ENCODE measurements around the gene ALKBH2. TPM values are rescaled to one million over a fixed set of nuclear protein-coding genes. Genes with fewer than 3 reads are reported as not detected.

Gene ALKBH2
- total RNA-seq, 2 donors from 2014 or later = 10.5 to 23.3 TPM

GRCh38 chr12:109112720-109113465 is 19.6 kb upstream of the ALKBH2 start:
- H3K9ac ChIP-seq (ENCODE audit: extremely low read depth, low read length, poor library complexity, severe bottlenecking) = no peak overlapping the region
- DNase-seq = peak; percentile 24
- H3K4me3 ChIP-seq (ENCODE audit: low read length) = no peak overlapping the region
- Mint-ChIP-seq H3K4me1 (peaks cover 18% of the 10 kb centered on the region), H3K27me3 (ENCODE audit: insufficient read depth) (no peaks in the 10 kb centered on the region), H3K36me3 (ENCODE audit: low read depth) (peaks cover 22% of the 10 kb centered on the region), H3K27ac (no peak overlapping the region), H3K4me3 (no peak overlapping the region), H3K9me3 (no peaks in the 10 kb centered on the region)
- H3K27ac ChIP-seq (ENCODE audit: low read depth, low read length) = no peak overlapping the region
- peaks cover 16% of the 10 kb centered on the region for H3K36me3 ChIP-seq (ENCODE audit: control insufficient read depth, insufficient read depth, low read length)
- no peaks in the 10 kb centered on the region for H3K9me3 ChIP-seq (ENCODE audit: control insufficient read depth, low read length)
- no peak for TF ChIP-seq CTCF (conservative IDR thresholded peaks at IDR 0.05)
- H3K27me3 ChIP-seq (ENCODE audit: control insufficient read depth, insufficient read depth, low read length, poor library complexity, severe bottlenecking) = no peaks in the 10 kb centered on the region
- WGBS, 2 experiments (ENCODE audit: insufficient coverage in 1 of 2, insufficient read length in 1 of 2) = 89 to 93% methylated on average over 5 to 9 of the region's 11 CpGs
- peaks cover 9% of the 10 kb centered on the region for H3K4me1 ChIP-seq (ENCODE audit: control insufficient read depth, insufficient read depth, low read length)

GRCh38 chr12:109110988-109111495 is 17.8 kb upstream of the ALKBH2 start:
- Histone ChIP-seq H3K9ac (ENCODE audit: extremely low read depth, low read length, poor library complexity, severe bottlenecking) (no peak overlapping the region), H3K4me1 (ENCODE audit: control insufficient read depth, insufficient read depth, low read length) (peaks cover 6% of the 10 kb centered on the region), H3K27ac (ENCODE audit: low read depth, low read length) (peak overlapping the region; percentile 88), H3K27me3 (ENCODE audit: control insufficient read depth, insufficient read depth, low read length, poor library complexity, severe bottlenecking) (no peaks in the 10 kb centered on the region), H3K4me3 (ENCODE audit: low read length) (no peak overlapping the region), H3K36me3 (ENCODE audit: control insufficient read depth, insufficient read depth, low read length) (peaks cover 32% of the 10 kb centered on the region), H3K9me3 (ENCODE audit: control insufficient read depth, low read length) (no peaks in the 10 kb centered on the region)
- H3K4me1 Mint-ChIP-seq = peaks cover 13% of the 10 kb centered on the region
- H3K9me3 Mint-ChIP-seq = no peaks in the 10 kb centered on the region
- 41 to 43% methylated on average over 16 to 28 of the region's 28 CpGs for WGBS, 2 experiments (ENCODE audit: insufficient coverage in 1 of 2, insufficient read length in 1 of 2)
- peak overlapping the region; percentile 38 for H3K4me3 Mint-ChIP-seq
- H3K27ac Mint-ChIP-seq = peak overlapping the region; percentile 46
- no peak for TF ChIP-seq CTCF (conservative IDR thresholded peaks at IDR 0.05)
- peak; percentile 94 for DNase-seq
- H3K27me3 Mint-ChIP-seq (ENCODE audit: insufficient read depth) = no peaks in the 10 kb centered on the region
- peaks cover 35% of the 10 kb centered on the region for H3K36me3 Mint-ChIP-seq (ENCODE audit: low read depth)

- Mint-ChIP-seq H3K36me3 (ENCODE audit: low read depth) (peaks cover 44% of the 10 kb centered on the region), H3K4me3 (no peak overlapping the region), H3K9me3 (no peaks in the 10 kb centered on the region), H3K4me1 (peaks cover 6% of the 10 kb centered on the region), H3K27me3 (ENCODE audit: insufficient read depth) (no peaks in the 10 kb centered on the region), H3K27ac (peak overlapping the region; percentile 46)
- peak overlapping the region; percentile 8 for H3K27ac ChIP-seq (ENCODE audit: low read depth, low read length)
- peaks cover 43% of the 10 kb centered on the region for H3K36me3 ChIP-seq (ENCODE audit: control insufficient read depth, insufficient read depth, low read length)
- 95 to 100% methylated on average over 5 to 6 of the region's 6 CpGs for WGBS, 2 experiments (ENCODE audit: insufficient coverage in 1 of 2, insufficient read length in 1 of 2)
- no peak overlapping the region for H3K4me3 ChIP-seq (ENCODE audit: low read length)
- no peaks in the 10 kb centered on the region for H3K4me1 ChIP-seq (ENCODE audit: control insufficient read depth, insufficient read depth, low read length)
- H3K9me3 ChIP-seq (ENCODE audit: control insufficient read depth, low read length) = no peaks in the 10 kb centered on the region
- no peak for DNase-seq
- no peaks in the 10 kb centered on the region for H3K27me3 ChIP-seq (ENCODE audit: control insufficient read depth, insufficient read depth, low read length, poor library complexity, severe bottlenecking)
- no peak for TF ChIP-seq CTCF (conservative IDR thresholded peaks at IDR 0.05)
- H3K9ac ChIP-seq (ENCODE audit: extremely low read depth, low read length, poor library complexity, severe bottlenecking) = no peak overlapping the region
Measured at GRCh38 chr12:109109746-109110350, 16.6 kb upstream of the ALKBH2 start.

Data from endodermal cell (in vitro differentiated cells).